NCI-H510A treated with DMSO at 0.1 percent for 48 hours (cell line): ENCODE data around the gene NQO1.

Experiments used
- DNase-seq: peaks from one replicate; lab custom pipeline; 2025; lab: John Stamatoyannopoulos, UW

NQO1 gene

DNA sequence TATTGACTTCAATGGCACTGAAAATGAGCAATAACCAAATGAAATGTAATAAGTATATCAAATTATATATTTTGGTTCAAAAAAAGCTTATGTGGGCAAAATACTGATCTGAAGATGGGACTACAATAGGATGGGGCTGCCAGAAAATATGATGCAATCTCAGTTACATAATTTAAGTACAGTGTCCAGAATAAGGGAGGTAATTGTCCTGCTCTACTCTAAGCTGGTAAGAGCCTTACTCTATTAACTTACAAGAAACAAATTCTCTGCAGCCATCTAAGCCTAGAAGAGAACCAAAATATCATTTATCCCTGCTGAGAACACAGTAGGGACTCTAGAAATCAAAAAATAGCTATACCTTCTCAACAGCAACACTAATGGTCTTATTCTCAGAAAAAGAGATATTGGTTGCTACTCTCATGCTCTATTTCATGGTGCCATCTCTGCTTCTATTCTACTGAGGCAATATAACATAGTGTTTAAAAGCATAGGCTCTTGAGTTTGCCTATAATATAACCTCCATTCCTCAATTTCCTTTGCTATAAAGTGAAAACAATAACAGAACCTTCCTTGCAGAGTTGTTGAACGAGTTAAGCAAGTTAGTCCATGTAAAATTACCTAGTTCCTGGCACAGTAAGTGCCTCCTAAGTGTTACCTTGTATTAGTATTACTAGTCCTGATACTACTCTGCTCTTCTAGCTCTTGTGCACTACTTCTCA lies 19.9 kb downstream of the NQO1 start:
- no peak for DNase-seq

- no peak for DNase-seq
Observed at GRCh38 chr16:69703638-69704037, 22.7 kb downstream of the NQO1 start.

GRCh38 chr16:69701866-69702265 lies 24.5 kb downstream of the NQO1 start:
- no peak for DNase-seq

GRCh38 chr16:69701452-69701851 lies 24.9 kb downstream of the NQO1 start:
- no peak for DNase-seq

GRCh38 chr16:69699915-69700314 lies 26.4 kb downstream of the NQO1 start:
- no peak for DNase-seq

DNA sequence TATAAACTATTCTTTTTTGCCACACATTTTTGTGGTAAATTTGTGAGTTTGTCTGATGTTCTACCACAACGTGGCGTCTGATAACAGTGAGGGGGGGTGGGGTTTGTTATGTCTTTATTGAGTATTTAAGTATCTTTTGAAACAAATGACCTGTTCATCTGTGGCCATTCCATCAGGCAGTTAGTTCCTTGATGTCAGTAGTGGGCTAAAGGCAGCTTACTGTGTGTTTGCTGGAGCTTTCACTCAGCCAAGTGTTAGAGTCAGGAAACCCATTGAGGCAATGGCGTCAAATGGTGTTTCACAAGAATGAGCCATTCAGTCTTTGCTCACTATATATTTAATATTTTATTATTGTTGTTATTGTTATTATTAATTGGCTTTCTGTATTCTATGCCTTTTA lies 28.0 kb downstream of the NQO1 start:
- no peak for DNase-seq

- no peak for DNase-seq
Observed at GRCh38 chr16:69693916-69694315, 32.4 kb downstream of the NQO1 start.

GRCh38 chr16:69691980-69692911 lies 34.1 kb downstream of the NQO1 start:
- no peak for DNase-seq

DNA sequence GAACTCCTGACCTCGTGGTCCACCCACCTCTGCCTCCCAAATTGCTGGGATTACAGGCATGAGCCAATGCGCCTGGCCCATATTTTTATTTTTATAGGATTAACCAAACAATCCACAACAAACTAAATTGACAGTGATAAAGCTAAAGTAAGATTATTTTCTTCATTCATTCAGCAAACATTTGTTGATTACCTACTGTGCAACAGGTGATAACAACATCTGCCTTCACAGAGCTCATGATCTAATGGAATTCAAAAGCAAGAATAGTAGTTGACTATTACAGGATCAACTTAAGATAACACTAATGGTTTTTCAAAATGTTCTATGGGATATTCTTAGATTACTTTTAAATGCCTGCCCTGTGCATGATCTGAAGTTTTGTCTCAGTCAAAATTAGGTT lies 37.8 kb downstream of the NQO1 start:
- no peak for DNase-seq

DNA sequence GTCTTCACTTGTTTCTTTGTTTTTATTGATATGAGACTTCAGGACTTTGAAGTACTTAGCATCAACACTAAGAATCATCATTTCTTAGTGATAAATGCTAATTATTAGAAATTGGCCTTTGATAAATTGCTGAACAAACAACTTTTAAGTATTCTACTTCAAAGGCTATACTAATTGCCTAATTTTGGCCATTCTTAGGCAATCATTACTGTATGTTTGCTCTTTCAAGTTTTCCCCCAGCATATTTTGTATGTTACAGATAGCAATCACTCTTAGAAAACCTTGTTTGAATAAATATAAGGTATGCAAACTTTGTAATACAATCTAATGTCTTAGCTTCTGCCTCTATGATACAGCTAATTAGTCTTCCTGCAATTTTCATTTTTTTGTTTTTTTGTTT lies 46.0 kb downstream of the NQO1 start:
- DNase-seq: no peak

GRCh38 chr16:69672998-69673713 lies 53.2 kb downstream of the NQO1 start:
- no peak for DNase-seq

- DNase-seq: no peak
Observed at GRCh38 chr16:69672315-69672997, 53.9 kb downstream of the NQO1 start.

GRCh38 chr16:69669577-69669976 lies 56.8 kb downstream of the NQO1 start:
- DNase-seq: no peak

GRCh38 chr16:69663846-69664245 lies 62.5 kb downstream of the NQO1 start:
- DNase-seq: no peak

GRCh38 chr16:69662901-69663300 lies 63.5 kb downstream of the NQO1 start:
- no peak for DNase-seq

- no peak for DNase-seq
Observed at GRCh38 chr16:69660166-69660565, 66.2 kb downstream of the NQO1 start.
